HG02973 (cell line): ENCODE results near the gene KRI1.
"Not testable (repeated sequence)": the region's sequence is repeated elsewhere in the genome, so short reads cannot be mapped to it uniquely, and the experiment has no call there.

Source experiments
- ATAC-seq: cut with Tn5 transposase; IDR thresholded peaks from one replicate; pipeline ENCODE4 v1.9.1; 2021; ENCODE audit warnings: moderate library complexity; ENCODE audit not compliant: unreplicated experiment

The KRI1 gene

DNA sequence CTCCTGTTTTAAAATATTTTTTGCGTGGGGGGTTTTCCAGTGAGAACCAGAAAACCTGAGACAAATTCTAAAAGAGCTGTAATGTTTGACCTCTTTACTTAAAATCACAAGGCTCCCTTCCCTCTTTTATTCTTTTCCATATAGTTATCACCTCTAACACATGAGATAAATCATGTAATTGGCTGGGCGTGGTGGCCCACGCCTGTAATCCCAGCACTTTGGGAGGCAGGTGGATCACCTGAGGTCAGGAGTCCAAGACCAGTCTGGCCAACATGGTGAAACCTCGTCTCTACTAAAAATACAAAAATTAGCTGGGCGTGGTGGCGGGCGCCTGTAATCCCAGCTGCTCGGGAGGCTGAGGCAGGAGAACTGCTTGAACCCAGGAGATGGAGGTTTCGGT lies 14.8 kb downstream of the KRI1 start:
- ATAC-seq: not testable (repeated sequence)

DNA sequence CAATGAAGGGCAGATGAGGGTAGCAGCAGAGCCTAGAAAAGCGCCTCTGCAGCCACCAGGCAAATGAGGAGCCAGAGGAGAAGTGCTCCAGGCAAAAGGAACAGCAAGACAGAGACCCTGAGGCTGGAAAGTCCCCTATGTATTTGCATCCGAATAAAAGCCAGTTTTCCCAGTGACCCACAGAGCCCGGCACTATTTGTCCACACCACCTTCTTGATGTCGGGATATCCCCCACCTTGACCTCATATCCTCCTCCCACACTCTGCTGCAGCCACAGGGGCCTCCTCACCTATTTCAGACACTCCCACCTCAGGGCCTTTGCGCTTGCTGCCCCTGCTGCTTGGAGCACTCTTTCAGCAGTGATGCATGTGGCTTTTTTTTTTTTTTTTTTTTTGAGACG lies 15.5 kb downstream of the KRI1 start:
- no peak for ATAC-seq

DNA sequence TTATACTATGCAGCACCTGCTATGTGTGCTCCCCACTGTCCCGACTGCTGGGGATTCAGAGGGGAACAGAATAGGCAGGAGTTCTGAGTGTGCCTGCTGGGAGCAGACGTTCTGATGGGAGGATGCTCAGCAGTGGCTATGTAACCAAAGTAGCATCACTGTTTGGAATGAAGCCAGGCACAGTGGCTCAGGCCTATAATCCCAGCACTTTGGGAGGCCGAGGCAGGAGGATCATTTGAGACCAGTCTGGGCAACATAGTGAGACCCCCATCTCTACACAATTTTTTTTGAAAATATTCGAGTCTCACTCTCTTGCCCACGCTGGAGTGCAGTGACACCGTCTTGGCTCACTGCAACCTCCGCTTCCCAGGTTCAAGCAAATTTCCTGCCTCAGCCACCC lies 16.1 kb downstream of the KRI1 start:
- ATAC-seq: no peak

DNA sequence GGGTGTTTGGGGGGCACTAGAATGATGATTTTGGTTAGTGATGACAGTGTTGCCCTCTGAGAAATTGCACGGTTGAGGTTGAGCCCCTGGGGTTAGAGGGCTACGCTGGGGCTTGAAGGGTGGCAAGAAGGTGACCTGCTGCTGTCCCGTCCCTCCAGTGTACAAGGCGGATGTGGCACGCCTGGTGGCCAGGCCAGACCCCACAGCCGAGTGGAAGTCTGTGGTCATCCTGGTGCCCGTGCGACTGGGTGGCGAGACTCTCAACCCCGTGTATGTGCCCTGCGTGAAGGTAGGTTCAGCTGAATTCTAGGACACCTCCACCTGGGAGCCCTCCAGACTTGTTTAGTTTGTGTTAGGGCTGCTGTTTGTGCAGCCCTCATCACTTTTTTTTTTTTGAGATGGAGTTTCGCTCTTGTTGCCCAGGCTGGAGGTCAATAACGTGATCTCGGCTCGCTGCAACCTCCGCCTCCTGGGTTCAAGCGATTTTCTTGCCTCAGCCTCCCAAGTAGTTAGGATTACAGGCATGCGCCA lies 17.0 kb downstream of the KRI1 start:
- no peak for ATAC-seq

DNA sequence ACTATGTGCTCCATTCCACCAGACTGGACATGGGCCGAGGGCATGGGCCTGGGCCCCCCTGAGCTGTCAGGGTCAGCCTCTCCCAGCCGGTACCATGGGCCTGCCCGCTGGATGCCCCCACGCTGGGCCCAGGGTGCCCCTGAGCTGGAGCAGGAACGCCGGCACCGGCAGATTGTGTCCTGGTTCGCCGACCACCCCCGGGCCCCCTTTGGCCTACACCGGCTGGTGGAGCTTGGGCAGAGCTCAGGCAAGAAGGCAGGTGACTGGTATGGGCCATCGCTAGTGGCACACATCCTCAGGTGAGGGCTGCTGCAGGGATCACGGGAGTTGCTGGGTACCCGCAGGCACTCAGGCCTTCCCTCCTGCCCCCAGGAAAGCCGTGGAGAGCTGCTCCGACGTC lies 19.0 kb downstream of the KRI1 start:
- ATAC-seq: no peak

DNA sequence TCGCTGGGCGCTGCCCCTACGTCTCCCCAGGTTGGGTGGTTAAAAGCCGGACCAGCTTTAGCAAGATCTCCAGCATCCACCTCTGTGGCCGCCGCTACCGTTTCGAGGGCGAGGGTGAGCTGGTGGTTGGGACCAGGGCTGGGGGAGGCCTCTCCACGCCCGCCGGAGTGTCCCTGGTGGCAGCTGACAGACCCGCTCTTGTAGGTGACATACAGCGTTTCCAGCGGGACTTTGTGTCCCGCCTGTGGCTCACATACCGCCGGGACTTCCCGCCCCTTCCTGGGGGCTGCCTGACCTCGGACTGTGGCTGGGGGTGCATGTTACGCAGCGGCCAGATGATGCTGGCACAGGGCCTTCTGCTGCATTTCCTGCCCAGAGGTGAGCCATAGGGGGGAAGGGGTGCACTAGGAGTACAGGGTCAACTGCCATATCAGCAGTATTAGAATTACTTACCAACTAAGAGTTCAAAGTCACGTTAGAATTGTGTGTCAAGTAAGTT lies 21.0 kb downstream of the KRI1 start:
- no peak for ATAC-seq

DNA sequence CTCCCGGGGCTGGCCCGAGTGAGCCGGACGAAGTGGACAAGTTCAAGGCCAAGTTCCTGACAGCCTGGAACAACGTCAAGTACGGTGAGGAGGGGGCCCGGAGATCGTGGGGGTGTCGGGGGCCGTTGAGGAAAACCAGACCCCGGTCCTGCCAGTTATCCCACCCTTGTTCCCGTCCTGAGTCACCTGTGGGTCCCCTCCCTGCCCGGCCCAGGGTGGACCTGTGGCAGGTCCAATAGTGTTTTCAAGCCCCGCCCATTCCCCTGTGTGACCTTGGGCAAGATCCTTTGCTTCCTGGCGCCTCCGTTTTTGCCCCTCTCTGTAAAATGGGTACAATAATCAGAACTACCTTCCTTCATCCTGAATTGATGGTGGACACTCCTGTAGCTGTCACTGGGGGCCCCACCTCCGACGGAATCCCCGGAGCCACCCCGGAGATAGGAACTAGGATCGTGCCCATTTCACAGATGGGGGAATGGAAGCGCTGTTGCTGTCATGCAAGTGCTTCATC lies 21.5 kb downstream of the KRI1 start:
- ATAC-seq: no peak

DNA sequence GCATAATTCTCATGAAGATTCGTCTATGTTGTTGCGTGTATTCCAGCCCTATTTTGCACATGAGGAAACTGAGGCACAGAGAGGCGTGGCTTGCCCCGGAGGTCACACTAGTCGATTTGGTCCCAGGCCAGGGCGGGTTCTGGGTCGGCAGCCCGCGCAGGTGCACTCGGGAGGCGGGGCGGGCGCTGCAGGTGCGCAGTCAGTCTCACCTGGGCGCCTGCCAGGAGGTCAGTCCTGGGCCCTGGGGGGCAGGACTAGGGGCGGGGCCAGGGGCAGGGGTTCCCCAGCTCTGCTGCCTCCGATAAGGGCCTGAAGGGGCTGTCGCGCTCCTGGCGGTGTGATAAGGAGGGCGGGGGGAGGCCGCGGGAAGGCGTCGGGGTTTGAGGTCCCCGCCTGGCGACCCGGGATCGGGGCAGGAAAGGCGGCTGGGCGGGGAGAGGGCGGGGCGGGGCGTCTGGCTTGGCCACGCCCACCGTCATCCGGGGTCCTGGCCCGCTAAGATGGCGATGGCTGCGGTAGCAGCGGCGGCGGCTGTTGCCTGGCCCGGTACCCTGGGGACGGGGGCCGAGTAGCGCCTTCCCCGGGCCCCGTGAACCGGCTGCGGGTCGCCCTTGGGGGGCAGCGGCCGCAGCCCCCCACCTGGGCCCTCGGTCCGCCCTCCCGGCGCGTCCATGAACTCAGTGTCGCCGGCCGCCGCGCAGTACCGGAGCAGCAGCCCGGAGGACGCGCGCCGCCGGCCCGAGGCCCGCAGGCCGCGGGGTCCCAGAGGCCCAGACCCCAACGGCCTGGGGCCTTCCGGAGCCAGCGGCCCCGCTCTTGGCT lies 22.2 kb downstream of the KRI1 start, which contains the start of gene ATG4D:
Gene ATG4D (plus strand): TSS at position 485 of the 822 bp plus-strand sequence. CDS start 187 bp downstream, at position 672.
- ATAC-seq: peak; percentile 65

DNA sequence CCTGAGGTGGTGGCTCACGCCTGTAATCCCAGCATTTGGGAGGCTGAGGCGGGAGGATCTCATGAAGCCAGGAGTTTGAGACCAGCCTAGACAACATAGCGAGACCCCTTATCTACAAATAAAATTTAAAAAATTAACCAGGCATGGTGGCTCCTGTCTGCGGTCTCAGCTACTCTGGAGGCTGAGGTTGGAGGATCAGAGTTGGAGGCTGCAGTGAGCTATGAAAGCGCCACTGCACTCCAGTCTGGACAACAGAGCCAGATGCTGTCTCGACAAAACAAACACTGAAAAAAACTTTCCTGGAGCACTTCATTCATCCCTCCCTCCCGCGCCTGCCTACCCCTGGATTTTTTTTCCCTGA lies 22.8 kb downstream of the KRI1 start:
- no peak for ATAC-seq

DNA sequence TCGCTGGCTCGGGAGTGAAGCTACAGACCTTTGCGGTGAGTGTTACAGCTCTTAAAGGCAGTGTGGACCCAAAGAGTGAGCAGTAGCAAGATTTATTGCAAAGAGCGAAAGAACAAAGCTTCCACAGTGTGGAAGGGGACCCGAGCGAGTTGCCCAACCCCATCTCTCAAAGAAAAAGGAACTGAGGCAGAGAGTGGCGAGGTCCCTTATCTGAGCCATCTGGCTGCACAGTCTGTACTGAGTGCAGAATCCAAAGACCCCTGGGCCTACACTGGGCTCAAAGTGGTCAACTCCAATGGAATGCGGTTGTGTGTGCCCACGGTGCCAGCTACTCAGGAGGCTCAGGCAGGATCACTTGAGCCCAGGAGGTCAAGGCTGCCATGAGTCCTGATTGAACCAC lies 26.8 kb downstream of the KRI1 start:
- ATAC-seq: not testable (repeated sequence)

DNA sequence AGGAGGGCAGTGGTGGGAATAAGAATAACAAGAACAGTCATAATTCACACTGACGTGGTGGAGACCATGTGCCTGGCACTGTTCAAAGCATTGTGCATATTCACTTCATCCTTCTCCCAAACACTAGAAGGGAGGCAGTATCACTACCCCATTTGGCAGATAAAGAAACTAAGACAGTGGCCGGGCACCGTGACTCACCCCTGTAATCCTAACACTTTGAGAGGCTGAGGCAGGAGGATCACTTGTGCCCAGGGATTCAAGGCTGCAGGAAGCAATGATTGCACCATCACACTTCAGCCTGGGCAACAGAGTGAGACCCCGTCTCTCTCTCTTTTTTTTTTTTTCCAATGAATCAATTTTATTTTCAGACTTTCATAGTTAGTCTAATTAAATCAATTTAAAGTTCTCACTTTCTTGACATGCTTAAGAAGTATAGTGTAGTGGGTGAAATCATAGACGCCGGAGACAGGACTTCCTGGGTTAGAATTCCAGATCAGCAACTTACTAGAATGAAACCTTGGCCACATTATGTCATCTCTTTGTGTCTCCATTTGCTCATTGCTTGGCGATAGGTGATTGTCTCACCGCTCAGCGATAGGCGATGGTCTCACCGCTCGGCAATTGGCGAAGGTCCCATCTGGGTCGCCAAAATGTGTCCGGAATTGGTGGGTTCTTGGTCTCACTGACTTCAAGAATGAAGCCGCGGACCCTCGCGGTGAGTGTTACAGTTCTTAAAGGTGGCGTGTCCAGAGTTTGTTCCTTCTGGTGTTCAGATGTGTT lies 27.4 kb downstream of the KRI1 start:
- ATAC-seq: no peak

DNA sequence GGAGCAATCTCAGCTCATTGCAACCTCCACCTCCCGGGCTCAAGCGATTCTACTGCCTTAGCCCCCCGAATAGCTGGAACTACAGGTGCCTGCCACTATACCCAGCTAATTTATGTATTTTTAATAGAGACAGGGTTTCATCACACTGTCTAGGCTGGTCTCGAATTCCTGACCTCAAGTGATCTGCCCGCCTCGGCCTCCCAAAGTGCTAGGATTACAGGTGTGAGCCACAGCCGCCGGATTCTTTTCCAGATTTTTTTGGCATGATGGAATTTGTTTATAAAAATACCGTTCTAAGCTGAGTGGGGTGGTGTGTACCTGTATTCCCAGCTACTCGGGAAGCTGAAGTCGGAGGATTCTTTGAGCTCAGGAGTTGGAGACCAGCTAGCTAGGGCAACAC lies 28.1 kb downstream of the KRI1 start:
- ATAC-seq: no peak

DNA sequence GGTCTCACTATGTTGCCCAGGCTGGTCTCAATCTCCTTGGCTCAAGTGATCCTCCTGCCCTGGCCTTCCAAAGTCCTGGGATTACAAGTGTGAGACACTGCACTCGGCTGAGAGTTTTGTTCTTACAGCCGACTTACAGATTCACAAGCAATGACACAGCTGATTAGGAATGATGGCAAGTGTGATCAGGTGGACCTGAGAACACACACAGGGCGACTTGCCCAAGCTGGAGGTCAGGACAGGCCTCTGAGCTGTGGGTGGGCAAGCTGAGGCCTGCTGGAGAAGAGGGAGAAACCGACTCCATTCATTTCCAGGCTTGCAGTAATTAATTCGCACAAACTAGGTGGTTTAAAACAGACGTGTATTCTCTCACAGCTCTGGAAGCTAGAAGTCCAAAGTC lies 30.2 kb downstream of the KRI1 start:
- no peak for ATAC-seq

DNA sequence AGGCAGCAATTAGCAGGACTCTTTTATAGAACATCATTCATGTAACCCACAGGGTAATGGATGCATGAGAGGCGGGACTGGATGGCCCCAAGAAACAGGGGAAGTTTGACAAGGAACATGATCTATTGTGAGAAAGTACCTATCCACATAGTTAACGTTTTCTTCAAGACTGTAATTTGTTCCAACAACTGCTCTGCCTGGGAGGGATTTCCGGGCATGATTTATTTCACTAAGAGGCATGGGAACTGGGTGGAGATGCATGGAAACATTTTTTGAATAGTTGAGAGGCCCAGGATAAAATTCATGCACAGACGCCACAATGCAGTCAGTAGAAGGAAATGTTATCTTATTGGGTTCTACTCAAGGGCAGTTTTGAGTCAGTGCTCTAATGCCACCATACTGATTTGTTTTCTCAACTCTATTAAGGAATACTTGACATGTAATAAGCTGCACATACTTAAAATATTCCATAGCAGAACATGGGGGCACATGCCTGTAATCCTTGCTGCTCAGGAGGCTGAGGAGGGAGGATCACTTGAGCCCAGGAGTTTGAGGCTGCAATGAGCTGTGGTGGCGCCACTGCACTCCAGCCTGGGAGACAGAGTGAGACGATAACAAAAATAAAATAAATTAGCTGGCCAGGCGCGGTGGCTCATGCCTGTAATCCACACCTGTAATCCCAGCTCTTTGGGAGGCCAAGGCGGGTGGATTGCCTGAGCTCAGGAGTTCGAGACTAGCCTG lies 32.0 kb downstream of the KRI1 start:
- no peak for ATAC-seq

DNA sequence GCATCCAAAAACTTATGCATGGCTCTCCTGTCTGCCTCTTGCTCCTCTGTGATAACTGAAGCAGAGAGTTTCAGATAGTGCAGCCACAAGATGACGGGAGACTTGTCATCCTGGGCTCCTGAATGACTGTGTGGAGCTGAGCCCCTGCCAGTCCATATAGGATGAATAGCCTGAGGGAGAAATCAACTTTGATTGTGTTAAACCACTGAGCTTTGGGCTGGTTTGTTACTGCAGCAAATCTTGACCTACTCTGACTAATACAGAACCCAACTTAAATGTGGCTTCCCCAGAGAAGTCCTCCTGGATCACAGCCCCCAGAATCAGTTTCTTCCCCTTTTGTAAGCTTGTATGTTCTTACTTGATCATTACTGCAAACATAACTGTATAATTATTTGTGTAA lies 33.4 kb downstream of the KRI1 start:
- no peak for ATAC-seq

DNA sequence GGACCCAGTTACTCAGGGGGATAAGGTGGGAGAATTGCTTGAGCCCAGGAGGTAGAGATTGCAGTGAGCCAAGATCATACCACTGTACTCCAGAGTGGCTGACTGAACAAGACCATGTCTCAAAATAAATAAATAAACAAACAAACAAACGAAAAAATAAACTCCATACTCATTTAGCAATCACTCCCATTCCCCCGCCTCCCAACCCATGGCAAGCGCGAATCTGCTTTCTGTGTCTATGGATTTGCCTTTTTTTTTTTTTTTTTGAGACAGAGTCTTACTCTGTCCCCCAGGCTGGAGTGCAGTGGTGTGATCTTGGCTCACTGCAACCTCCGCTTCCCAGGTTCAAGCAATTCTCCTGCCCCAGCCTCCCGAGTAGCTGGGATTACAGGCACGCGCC lies 38.9 kb downstream of the KRI1 start:
- not testable (repeated sequence) for ATAC-seq

DNA sequence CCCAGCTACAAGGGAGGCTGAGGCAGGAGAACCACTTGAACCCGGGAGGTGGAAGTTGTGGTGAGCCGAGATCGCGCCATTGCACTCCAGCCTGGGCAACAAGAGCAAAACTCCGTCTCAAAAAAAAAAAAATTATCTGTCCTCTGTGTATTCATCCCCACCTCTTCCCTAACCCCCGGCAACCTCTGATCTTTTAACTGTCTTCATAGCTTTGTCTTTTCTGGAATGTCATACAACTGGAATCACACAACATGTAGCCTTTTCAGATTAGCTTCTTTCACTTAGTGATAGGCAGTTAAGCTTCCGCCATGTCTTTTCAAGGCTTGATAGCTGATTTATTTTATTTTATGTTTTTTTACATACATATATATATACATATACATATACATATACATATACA lies 40.2 kb downstream of the KRI1 start:
- ATAC-seq: no peak

DNA sequence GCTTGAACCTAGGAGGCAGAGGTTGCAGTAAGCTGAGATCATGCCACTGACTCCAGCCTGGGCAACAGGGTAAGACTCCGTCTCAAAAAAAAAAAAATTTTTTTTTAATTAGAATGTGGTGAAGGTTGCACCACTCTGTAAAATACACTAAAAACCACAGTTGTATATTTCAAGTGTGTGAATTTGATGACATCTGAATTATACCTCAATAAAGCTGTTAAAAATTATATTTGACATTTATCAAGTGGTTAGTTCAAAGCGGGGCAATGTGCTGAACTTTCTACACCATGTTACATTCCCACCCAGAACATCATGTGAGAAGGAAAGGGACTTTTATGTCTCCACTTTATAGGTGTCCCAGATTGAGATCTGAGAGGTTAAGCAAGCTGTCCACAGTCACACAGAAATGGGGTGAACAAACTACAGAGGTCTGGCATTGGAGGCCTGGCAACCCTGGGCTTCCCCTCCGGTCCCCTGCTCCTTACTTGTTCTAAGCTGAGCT lies 42.6 kb downstream of the KRI1 start:
- ATAC-seq: no peak

DNA sequence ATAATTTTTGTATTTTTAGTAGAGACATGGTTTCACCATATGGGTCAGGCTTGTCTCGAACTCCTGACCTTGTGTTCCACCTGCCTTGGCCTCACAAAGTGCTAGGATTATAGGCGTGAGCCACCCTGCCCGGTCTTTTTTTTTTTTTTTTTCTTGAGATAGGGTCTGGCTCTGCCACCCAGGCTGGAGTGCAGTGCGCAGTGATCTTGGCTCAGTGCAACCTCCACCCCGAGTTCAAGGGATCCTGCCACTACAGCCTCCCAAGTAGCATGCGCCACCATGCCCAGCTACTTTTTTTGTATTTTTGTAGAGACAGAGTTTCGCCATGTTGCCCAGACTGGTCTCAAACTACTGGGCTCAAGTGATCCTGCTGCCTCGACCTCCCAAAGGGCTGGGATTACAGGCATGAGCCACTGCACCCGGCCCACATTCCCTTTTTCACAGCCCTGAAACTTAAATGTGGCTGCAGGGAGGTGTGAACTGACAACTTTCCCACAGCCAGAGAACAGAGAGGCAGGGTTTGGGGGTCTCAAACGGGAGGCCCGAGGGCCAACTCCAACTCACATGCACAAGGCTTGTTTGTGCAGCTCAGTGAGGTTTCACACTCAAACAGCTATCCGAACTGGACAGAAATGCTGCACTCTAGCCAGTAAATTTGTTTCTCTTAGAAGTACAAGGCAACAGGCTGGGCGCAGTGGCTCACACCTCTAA lies 44.2 kb downstream of the KRI1 start:
- ATAC-seq: no peak

DNA sequence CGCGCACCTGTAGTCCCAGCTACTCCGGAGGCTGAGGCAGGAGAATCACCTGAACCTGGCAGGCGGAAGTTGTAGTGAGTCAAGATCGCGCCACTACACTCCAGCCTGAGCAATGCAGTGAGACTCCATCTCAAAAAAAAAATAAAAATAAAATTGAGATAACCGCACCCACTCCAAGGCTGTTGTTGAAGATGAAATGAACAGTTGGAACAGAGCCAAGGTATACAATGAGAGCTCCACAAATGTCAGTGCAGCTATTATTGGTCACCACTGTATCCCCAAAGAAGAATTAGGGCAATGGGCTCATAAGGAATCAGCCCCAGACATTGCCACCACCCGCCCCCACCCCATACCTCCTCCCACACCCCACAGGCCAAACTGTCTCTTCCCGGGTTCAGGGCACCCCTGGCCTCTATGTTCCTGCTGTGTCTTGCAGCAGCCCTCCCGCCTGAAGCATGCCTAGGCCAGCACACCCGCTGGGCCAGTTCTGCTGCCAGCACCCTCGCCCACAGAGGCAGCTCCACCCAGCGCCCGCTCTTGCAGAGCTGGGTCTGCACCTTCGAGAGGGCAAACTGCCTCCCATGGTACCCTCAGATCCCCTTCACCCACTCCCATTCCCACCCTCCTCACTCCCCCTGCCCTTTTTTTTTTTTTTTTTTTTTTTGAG lies 45.0 kb downstream of the KRI1 start:
- ATAC-seq: no peak
